HG03103 (cell line): Measurements from ENCODE around the gene FOXRED2.
"Not testable (repeated sequence)": the region's sequence is repeated elsewhere in the genome, so short reads cannot be mapped to it uniquely, and the experiment has no call there.

Source experiments
- ATAC-seq: cut with Tn5 transposase; IDR thresholded peaks from one replicate; pipeline ENCODE4 v1.9.1; 2021; ENCODE audit warnings: low read depth; ENCODE audit not compliant: unreplicated experiment

Gene FOXRED2

DNA sequence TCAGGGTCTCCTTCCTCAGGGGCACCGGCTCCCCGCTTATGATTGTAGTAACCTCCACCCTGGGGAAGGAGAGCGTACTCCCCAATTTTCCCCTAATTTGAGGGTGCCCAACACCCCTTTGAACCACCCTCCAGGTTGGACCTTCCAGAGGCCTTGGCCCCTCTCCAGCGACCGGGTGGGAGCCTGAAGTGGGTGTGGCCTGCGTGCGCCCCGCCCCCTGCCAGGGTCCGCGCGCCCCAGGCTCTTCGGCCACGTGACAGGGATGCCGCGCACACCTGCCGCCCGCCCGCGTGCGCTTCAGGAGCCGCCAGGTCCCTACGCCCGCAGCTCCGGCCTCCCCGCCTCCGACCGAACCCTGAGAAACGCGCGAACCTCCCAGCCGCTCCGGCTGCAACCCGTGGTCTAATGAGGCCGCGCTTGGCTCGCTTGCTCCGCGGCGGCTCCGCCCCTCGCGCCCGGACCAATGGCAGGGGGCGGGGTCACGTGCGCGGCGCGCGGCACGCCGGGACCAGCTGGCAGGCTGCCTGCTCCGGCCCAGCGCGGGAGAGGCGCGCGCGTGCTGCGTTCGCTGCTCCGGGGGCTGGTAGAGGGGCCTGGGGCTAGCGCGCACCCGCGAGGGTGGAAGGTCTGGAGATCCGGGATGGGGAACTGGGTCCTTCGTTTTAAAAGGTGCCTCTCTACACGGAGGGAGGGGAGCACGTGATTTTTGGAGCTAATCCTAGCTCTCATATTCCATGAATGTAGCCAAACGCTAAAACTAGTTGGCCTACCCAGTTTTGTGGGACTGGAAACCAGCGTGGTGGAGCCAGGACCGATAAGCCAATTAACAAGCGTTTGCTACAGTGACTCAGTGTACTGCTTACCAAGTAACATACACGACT is at the start of gene FOXRED2:
FOXRED2 (minus strand) TSS at position 404 of the 881 bp plus-strand sequence. CDS start 618 bp downstream, outside the sequence.
- peak; percentile 65 for ATAC-seq

DNA sequence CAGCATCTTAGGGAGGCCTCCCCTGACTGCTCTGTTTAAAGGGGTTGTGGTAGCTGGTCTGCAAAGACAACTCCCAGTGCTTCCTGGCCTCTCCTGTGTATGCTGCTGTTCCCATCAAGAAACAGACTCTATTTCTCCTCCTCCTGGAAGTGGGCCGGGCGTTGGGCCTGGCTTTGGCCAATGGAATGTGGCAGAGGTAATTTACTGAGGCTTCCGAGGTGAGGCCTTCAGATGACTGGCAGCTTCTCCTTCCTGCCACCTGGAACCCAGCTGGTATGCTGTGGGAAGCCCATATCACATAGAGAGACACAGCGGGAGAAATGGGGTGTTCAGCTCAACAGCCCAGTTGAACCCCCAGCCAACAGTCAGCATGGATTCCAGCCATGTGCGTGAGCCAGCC is 47.3 kb upstream of the FOXRED2 start:
- no peak for ATAC-seq

DNA sequence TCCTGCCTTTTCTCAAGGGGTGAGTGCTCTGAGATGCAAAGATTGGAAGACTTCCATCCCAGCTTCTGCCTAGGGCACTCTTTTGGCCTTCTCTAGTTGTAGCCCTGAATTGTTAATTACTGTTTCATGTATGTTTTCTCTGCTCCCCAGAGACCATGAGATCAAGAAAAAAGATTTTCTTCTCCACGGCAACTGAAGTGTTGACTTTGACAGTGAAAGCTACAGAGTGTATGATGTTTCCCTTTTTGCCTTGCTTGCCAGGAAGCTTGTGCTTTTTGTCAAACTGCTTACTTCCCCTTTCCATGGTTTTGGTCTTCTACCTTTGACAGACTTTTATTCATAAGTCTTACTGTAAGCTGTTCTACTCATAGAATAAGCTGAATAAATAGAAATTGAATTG is 45.4 kb upstream of the FOXRED2 start:
- ATAC-seq, result no peak

DNA sequence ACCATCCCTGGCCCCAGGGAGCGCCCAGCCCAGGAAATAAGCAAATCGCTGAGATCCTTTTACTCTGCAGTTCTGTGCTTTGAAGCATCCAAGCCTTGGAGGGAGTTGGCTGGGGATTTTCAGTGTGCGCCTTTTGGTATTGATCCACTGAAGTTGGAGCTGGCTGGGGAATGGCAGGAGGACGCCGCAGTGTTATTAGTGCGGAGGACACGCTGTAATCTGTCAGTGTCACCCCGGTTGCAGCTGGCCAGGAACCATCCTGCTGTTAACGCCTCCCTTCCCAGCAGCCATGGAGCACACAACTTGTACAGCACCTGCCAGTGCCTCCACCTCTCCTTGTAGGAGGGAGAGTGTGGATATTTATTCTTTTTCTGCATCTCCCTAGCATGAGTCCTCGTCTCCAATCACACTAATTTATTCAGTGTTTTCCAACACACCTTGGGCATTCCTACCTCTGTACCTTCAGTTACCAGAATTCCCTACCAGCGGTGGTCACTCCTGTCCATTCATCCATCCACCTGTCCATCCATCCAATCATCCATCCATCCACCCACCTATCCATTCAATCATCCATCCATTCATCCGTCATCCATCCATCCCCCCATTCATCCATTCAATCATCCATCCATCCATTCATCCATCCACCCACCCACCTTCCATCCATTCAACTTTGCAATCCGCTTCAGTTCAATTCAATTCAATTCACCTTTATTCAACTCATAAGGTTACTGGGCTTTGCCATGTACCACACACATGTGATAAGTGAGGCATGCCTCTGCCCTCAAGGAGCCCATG is 44.1 kb upstream of the FOXRED2 start:
- no peak for ATAC-seq

DNA sequence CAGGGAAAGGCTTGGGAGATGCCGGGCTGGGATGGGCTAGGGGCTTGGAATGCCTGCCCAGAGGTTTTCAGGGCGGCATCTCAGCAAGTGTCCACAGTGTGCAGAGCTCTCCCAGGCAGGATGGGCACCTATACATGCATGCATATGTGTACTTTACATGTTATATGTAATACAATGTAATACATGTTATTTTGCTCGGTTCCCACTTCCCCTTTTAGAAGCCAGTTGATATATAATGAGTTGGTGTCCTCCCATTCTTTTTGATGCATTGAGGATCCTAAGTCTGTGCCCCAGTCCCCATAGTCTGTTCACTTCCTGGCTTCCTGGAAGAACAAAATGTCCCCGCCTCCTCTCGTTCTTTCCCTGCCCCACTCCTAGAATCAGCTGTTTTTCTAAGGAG is 42.2 kb upstream of the FOXRED2 start:
- ATAC-seq, result no peak

DNA sequence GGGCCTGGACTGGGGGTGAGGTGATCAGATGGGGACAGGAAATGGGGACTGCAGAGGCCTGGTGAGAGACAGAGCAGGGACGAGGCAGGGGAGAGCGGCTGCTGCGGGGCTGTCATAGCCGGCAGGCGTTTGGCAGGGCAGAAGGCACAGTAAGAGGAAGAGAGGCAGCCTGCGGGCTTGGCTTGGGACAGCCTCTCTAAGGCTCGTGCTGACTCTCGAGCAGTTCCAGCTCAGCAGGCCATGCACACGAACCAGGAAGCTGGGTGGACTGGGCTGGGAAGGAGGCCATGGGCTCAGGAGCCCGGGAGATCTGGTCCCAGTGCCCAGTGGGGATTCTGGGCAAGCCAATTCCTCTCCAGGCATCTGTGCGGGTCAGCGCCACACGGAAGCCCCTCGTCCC is 41.8 kb upstream of the FOXRED2 start:
- ATAC-seq, result no peak

DNA sequence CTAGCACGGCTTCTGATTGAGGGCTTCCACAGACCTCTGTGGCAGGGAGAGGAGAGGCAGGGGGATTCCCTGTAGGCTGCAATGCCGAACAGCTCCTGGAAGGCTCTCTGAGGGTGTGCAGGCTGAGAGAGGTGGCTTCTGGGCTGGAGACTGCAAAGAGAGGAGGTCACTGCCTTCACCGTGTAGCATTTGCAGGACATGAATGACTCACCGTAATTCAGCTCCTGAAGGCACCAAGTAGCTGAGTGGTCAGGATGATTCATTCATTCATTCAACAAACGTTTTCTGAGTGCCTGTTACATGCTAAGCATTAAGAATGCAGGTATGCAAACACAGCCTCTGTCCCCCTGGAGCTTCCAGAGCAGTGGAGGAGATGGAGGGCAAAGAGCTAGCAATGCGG is 40.1 kb upstream of the FOXRED2 start:
- no peak for ATAC-seq

DNA sequence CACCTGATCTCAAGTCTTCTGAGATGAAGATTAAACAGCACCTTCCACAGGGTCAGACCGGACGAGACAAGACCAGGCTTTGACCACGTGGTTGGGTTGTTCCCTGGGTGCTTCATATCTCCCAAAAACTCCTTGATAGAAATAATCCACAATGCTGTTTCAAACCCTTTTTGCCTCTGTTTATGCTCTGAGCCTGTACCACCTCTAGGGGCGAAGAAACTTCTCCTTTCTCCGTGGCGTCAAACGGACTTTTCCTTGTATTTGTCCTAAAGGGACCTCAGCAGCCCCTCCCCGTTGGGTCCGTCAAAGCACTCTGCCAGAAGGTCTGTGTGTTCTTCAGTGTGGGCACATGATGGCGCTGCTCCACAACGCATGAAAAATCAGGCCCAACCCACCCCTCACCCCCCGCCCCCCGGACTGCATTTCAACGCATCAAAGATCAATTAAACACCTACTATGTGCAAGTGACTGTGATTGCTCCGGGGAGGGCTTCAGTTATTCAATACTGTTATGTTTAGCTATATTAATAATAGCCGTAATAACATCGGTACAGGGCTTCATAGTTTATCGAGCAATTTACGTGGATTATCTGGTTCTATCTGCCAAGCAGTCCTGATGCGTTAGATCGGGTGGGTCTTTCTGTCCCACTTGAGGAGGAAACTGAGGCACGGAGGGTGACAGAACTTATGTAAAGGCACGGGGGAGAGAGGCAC is 39.4 kb upstream of the FOXRED2 start:
- no peak for ATAC-seq

DNA sequence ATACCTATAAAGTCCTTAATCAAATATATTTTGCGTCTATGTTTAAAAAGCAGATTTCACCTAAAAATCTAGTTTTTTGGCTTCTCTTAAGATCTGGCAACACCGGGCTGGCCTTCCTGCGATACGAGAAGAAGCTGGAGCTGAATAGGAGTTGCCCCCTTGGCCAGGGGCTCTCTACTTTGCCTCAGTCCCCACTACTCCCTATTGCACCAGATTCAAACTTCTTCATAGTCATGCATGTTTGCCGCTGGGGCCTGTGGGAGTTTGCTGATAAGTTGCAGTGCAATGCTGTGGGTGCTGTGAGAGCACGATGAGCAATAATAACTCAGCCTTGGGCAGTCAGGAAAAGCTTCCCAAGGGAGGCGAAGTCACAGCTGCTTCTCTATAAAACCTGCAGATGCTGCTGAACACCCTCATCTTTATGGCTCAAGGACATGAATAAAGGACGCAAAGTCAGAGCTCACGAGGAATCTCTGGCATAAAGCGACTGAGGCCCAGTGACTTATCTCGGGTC is 37.3 kb upstream of the FOXRED2 start:
- ATAC-seq, result no peak

DNA sequence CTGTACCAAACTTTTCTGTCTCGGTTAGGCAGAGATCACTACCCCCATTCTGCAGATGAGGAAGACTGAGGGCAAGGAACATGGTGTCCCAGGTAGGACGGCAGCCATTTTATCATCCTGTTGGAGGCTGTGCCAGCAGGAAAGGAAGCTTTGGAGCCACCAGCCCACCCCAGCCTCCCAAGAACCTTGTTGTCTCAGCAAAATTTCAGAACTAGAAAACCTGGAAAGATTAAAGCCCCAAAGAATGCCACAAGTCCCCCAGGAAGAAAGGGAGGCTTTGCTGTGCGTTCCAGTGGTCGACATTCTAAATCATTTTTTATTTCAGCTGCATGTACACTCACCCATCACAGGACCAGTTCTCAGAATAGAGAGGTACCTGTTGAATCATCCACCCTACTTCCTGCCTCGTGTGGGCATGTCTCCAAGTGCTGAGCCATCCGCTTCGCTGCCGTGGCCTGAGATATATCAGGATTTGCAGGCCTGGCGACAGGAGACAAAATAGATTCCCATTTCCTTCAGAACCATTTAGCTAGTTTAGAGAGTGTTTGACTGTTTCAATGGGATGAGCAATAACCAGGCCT is 35.1 kb upstream of the FOXRED2 start:
- ATAC-seq, result no peak

DNA sequence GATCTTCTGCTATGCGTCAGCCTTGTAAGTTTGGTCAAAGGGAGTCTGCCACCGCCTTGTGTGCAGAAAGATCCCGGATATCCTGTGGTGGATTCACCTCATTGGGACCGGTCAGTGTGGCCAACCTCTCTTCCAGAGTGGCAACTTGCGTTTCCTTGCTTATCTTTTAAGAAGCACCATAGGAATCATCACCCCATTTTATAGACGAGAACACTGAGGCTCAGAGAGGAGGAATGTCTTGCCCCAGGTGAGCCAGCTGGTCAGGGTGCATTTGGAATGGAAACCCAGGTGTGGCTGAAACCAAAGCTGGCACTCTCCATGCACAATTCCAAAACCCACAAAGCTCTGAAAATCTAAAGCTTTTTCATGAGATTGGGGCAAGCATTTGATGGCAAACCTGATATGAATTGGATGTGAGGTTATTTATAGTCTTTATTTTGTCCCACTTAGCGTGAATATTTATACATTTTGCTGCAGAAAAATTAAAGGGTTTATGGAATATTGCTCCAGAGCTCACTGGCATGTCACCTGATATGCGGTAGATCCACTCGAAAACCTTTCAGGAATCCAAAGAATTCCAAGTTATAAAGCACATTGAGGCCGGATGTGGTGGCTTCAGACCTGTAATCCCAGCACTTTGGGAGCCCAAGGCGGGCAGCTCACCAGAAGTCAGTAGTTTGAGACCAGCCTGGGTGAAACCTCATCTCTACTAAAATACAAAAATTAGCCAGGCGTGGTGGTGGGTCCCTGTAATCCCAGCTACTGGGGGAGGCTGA is 34.2 kb upstream of the FOXRED2 start:
- no peak for ATAC-seq

DNA sequence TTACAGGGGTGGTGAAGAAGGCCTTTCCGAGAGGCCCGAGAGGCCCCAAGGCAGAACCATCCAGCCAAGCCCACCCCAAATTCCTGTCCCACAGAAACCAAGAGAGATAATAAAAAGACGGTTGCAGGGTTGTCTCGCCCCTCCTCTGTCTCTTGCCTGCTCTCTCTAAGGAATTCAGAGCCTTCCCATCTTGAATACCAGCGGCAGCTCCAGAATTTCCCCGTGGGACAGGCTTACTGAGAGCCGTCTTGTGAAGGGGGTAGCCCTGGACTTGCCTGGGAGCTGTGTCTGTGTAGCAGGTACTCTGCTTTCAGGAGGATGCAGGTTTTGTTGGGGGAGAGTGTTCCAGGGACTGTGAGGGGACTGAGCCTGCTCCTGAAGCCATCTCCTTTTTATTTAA is 31.7 kb upstream of the FOXRED2 start:
- ATAC-seq, result no peak

DNA sequence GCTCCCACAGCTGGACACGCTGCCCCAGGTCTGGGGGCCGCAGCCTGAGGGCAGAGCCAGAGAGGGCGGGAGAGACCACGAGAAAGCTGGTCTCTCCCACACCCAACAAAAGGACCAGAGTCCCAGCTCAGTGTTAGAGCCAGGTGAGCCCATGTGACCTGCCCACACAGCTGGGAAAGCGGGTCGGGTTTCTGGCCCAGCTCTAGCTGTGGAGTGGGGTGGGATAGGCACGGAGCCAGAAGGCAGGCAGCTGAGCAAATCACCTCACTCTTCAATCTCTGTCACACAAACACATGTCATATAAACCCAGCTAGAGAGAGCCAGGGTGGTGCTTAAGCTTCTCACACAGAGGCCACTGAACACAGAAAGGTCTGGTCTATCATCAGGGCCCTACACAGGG is 29.9 kb upstream of the FOXRED2 start:
- ATAC-seq, result no peak

DNA sequence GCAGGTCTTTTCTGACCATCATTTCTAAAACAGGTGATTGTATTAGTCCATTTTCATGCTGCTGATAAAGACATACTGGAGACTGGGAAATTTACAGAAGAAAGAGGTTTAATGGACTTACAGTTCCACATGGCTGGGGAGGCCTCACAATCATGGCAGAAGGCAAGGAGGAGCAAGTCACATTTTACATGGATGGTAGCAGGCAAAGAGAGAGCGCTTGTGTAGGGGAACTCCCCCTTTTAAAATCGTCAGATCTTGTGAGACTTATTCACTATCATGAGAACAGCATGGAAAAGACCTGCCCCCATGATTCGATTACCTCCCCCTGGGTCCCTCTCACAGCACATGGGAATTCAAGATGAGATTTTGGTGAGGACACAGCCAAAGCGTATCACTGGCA is 26.5 kb upstream of the FOXRED2 start:
- not testable (repeated sequence) for ATAC-seq

DNA sequence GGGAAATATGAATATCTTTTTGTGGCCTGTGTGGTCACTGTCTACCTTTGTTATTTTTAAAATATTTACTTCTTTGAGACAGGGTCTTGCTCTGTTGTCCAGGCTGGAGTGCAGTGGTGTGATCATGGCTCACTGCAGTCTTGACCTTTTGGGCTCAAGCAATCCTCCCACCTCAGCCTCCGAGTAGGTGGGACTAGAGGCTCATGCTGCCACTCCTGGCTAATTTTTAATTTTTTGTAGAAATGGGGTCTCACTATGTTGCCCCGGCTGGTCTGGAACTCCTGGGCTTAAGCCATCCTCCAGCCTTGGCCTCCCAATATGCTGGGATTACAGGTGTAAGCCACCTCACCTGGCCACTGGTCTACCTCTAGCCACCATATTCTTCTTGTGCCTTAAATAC is 25.6 kb upstream of the FOXRED2 start:
- ATAC-seq, result no peak

DNA sequence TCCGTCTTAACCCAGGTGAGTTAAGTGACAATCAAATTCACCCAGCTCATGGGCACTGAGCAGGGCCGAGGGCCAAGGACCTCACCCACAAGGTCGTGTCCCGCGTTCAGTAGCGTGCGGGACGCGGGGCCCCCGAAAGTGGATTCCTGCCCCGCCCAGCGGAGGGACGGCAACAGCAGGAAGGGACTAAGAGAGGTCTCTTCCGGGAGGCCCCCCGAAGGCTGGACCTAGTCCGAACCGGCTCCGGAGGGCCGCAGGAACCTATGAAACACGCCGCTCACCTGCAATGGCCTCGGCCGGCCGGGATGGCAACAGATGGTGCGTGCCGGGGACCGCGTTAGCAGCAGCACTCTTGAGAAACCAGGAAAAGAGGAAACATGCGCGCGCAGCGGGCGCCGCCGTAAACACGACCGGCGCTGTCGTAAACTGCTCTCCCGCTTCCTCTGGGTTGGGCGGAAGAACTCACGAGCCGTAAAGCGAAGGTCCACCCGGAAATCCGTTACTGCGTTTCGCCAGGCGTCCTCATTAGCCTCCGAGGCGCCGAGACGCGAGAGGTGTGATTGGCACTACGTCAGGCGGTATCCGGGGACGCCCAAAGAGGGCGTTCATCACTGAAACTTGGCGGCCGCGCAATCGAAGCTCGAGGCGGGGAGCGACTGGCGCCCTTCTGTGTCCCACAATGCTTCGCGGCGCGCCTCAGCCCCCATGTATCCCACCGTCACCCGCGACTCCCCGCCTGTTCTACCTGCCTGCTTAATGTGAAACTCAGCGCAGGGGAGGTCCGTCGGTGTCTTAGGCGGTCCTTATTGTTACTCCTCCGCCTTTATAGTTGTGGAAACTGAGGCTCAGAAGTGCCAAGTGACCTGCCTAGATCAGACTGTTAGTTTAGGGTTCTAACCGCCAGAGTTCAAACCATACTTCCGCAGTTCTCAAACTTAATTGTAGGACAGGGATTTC is 22.2 kb upstream of the FOXRED2 start, which contains the start of gene EIF3D:
EIF3D (minus strand) TSS at position 372 of the 957 bp plus-strand sequence. CDS start 3,045 bp downstream, outside the sequence.
- ATAC-seq, result peak; percentile 83

DNA sequence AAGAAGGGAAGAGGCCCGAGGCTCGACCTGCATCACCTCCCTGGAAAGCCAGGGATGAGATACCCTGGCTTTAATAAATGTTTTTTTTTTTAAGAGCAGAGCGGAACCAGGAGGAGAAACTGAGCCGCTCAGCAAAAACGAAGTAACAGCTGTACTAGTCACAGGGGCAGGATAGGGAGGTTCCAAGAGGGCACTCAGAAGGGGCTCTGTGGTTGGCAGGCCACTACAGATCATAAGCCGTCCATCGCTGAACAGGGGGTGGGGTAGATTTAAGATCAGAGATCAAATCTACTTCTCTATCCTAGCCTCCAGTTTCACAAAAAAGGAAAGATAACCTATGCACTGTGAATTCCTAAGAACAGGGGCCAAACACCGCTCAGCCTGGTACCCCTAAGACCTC is 21.5 kb upstream of the FOXRED2 start:
- ATAC-seq, result no peak

DNA sequence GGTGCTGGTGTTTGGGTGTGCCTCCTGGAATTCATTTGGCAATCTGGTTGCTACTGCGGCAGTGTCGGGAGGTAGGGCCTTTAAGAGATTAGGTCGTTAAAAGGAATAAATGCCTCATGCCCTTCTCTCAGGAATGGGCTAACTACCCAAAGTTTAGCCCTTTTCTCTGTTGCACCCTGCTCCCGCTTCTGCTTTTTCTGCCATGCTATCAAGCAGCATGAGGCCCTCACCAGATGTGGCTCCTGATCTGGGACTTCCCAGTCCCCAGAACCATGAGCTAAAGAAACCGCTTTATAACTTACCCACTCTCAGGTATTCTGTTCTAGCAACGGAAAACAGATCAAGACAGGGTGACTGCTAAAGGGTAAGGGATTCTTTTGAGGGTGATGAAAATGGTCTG is 15.8 kb upstream of the FOXRED2 start:
- no peak for ATAC-seq

DNA sequence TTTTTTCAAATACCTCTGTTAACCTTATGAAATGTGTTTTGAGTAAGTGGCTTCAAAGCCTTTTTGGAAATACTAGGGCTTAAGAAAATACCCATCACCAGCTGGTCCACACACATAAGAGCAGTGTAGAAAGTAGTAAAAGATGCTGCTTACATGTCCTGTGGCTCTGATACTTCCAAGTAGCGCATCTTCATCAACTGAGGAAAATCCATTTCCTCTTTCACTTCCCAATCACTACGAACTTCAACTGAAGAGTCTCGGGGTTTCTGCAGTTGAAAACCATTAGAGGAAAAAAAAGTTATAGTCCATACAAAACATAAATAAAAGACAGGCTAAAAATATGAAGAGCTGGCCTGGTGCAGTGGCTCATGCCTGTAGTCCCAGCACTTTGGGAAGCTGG is 13.6 kb upstream of the FOXRED2 start:
- ATAC-seq, result no peak
